WTC11 (cell line): ENCODE measurements around the gene FREM2. TPM values are rescaled to one million over a fixed set of nuclear protein-coding genes. Genes with fewer than 3 reads are reported as not detected.
A peak's percentile ranks its signal among the peaks of the same experiment; 100 is the strongest.

ENCODE experiments used
- ATAC-seq: fragments of 200-7000 bp; cut with Tn5 transposase; 2 replicates; pipeline ENCODE4 v1.10.0; 2021; ENCODE audit warnings: mild to moderate bottlenecking, moderate library complexity
- CTCF ChIA-PET: fragments of 300-600 bp; sonication (Branson Sonifier 250); formaldehyde crosslinking; loops from one replicate; lab custom pipeline; 2021; ENCODE audit warnings: antibody characterized with exemption; lab: Charles Lee
- POLR2A ChIA-PET: fragments of 350-600 bp; sonication (Branson Sonifier 250); formaldehyde crosslinking; loops from one replicate; lab custom pipeline; 2021; ENCODE audit warnings: antibody characterized with exemption; lab: Charles Lee
- DNase-seq: peaks from one replicate; pipeline ENCODE4 v3.0.0; 2021; ENCODE audit warnings: low spot score
- H3K27ac Mint-ChIP-seq: 2 replicates; pipeline ENCODE4 v1.8.0; 2021; ENCODE audit warnings: mixed read lengths
- H3K27me3 Mint-ChIP-seq: 2 replicates; pipeline ENCODE4 v1.8.0; 2021; ENCODE audit warnings: low read depth, mild to moderate bottlenecking, moderate library complexity, mixed read lengths
- H3K36me3 Mint-ChIP-seq: 2 replicates; pipeline ENCODE4 v1.8.0; 2021; ENCODE audit warnings: mixed read lengths
- H3K4me1 Mint-ChIP-seq: 2 replicates; pipeline ENCODE4 v1.8.0; 2022; ENCODE audit warnings: mixed read lengths
- H3K4me3 Mint-ChIP-seq: 2 replicates; pipeline ENCODE4 v1.8.0; 2021; ENCODE audit warnings: mild to moderate bottlenecking, moderate library complexity, mixed read lengths
- H3K9me3 Mint-ChIP-seq: 2 replicates; pipeline ENCODE4 v1.8.0; 2021; ENCODE audit warnings: mixed read lengths
- CREB1 ChIP-seq: sonication (generic); formaldehyde crosslinking; IDR thresholded peaks from 2 replicates; pipeline ENCODE4 v1.8.0; 2023; ENCODE audit warnings: mild to moderate bottlenecking, missing genetic modification reagents
- ELF4 ChIP-seq: sonication (generic); formaldehyde crosslinking; IDR thresholded peaks from 2 replicates; pipeline ENCODE4 v1.8.1; 2022; ENCODE audit warnings: low read depth, mild to moderate bottlenecking, moderate library complexity, missing genetic modification reagents
- ETV6 ChIP-seq: sonication (generic); formaldehyde crosslinking; IDR thresholded peaks from 2 replicates; pipeline ENCODE4 v1.8.1; 2022; ENCODE audit warnings: mild to moderate bottlenecking, missing genetic modification reagents
- FOXP1 ChIP-seq: sonication (generic); formaldehyde crosslinking; IDR thresholded peaks from 2 replicates; pipeline ENCODE4 v1.8.0; 2022; ENCODE audit warnings: missing genetic modification reagents, mild to moderate bottlenecking, moderate library complexity, borderline replicate concordance
- GRHL2 ChIP-seq: fragments of 250-450 bp; sonication (Bioruptor Pico); IDR thresholded peaks from 2 replicates; pipeline ENCODE4 v1.8.0; 2022; ENCODE audit warnings: mild to moderate bottlenecking, moderate library complexity; ENCODE audit not compliant: insufficient replicate concordance, severe bottlenecking
- JUN ChIP-seq: sonication (generic); formaldehyde crosslinking; IDR thresholded peaks from 2 replicates; pipeline ENCODE4 v1.8.0; 2023; ENCODE audit warnings: mild to moderate bottlenecking, missing genetic modification reagents
- KAT7 ChIP-seq: sonication (generic); formaldehyde crosslinking; IDR thresholded peaks from 2 replicates; pipeline ENCODE4 v1.8.1; 2023; ENCODE audit warnings: missing genetic modification reagents, mild to moderate bottlenecking, borderline replicate concordance
- MXD4 ChIP-seq: fragments of 250-450 bp; sonication (Bioruptor Pico); IDR thresholded peaks from 2 replicates; pipeline ENCODE4 v1.8.0; 2021; ENCODE audit warnings: mild to moderate bottlenecking, moderate library complexity, borderline replicate concordance
- MYBL2 ChIP-seq: sonication (generic); formaldehyde crosslinking; IDR thresholded peaks from 2 replicates; pipeline ENCODE4 v1.8.1; 2023; ENCODE audit warnings: mild to moderate bottlenecking, moderate library complexity, missing genetic modification reagents
- OVOL2 ChIP-seq: fragments of 250-450 bp; sonication (Bioruptor Pico); IDR thresholded peaks from 2 replicates; pipeline ENCODE4 v1.9.0; 2021; ENCODE audit warnings: mild to moderate bottlenecking, borderline replicate concordance
- RELA ChIP-seq: sonication (generic); formaldehyde crosslinking; IDR thresholded peaks from 2 replicates; pipeline ENCODE4 v1.8.1; 2022; ENCODE audit warnings: missing genetic modification reagents, mild to moderate bottlenecking, borderline replicate concordance
- SOX15 ChIP-seq: fragments of 250-450 bp; sonication (Bioruptor Pico); IDR thresholded peaks from 2 replicates; pipeline ENCODE4 v1.9.0; 2021; ENCODE audit warnings: mild to moderate bottlenecking
- ZNF219 ChIP-seq: sonication (generic); formaldehyde crosslinking; IDR thresholded peaks from 2 replicates; pipeline ENCODE4 v1.8.0; 2023; ENCODE audit warnings: missing genetic modification reagents, mild to moderate bottlenecking, borderline replicate concordance
- ZNF232 ChIP-seq: sonication (generic); formaldehyde crosslinking; IDR thresholded peaks from 2 replicates; pipeline ENCODE4 v1.8.0; 2022; ENCODE audit warnings: mild to moderate bottlenecking, missing genetic modification reagents
- ZNF317 ChIP-seq: sonication (generic); formaldehyde crosslinking; IDR thresholded peaks from 2 replicates; pipeline ENCODE4 v1.8.1; 2023; ENCODE audit warnings: low read depth, mild to moderate bottlenecking, moderate library complexity, missing genetic modification reagents, borderline replicate concordance
- ZNF416 ChIP-seq: fragments of 250-450 bp; sonication (Bioruptor Pico); IDR thresholded peaks from 2 replicates; pipeline ENCODE4 v1.9.0; 2021; ENCODE audit warnings: mild to moderate bottlenecking, inconsistent platforms
- ZNF671 ChIP-seq: fragments of 250-450 bp; sonication (Bioruptor Pico); IDR thresholded peaks from 2 replicates; pipeline ENCODE4 v1.8.0; 2021; ENCODE audit warnings: mild to moderate bottlenecking
- total RNA-seq: library from RNA; stranded (reverse); gene quantifications from 3 replicates; pipeline ENCODE4 v1.2.3, GENCODE V29; 2021
- TF ChIP-seq, protein P1 (sequence below): fragments of 200-600 bp; IDR thresholded peaks from 2 replicates; pipeline ENCODE4 v1.8.0; 2022; ENCODE audit warnings: antibody characterized with exemption
- TF ChIP-seq, protein P2 (sequence below): sonication (generic); formaldehyde crosslinking; IDR thresholded peaks from 2 replicates; pipeline ENCODE4 v1.8.0; 2023; ENCODE audit warnings: missing genetic modification reagents
- TF ChIP-seq, protein P3 (sequence below): sonication (generic); formaldehyde crosslinking; IDR thresholded peaks from 2 replicates; pipeline ENCODE4 v1.8.0; 2022; ENCODE audit warnings: missing genetic modification reagents

The FREM2 gene
- total RNA-seq, 1 experiment from 2014 or later: 23.7 TPM

DNA sequence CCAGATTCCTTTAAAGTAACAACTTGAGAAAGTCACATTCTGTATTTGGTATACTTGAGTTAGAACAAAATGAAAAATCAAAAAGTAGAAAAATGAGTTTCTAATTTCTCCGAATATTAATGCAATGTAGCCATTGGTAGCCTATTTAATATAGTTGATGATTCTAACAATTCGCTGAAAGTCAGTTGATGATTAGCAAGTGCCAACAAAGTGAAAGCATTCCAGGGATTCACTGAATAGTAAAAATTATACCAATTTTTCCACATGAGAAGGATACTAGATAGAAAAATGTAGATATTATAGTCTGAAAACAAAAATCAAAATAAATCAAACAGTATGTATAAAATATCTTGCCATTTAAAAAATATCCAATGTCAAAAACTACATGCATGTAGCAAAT is 117.2 kb downstream of the FREM2 start:
- no peak for TF ChIP-seq ZNF232 (CRISPR knock-in tag)
- TF ChIP-seq MYBL2 (CRISPR knock-in tag): no peak
- TF ChIP-seq CREB1 (CRISPR knock-in tag): no peak
- TF ChIP-seq ETV6 (CRISPR knock-in tag): no peak
- no peak for TF ChIP-seq ZNF671 (CRISPR knock-in tag)
- TF ChIP-seq MXD4 (CRISPR knock-in tag): no peak
- TF ChIP-seq RELA (CRISPR knock-in tag): no peak
- no peak for TF ChIP-seq FOXP1 (CRISPR knock-in tag)
- no peak for TF ChIP-seq GRHL2 (CRISPR knock-in tag)
- TF ChIP-seq SOX15 (CRISPR knock-in tag): no peak
- TF ChIP-seq ZNF416 (CRISPR knock-in tag): no peak
- TF ChIP-seq, protein P1, sequence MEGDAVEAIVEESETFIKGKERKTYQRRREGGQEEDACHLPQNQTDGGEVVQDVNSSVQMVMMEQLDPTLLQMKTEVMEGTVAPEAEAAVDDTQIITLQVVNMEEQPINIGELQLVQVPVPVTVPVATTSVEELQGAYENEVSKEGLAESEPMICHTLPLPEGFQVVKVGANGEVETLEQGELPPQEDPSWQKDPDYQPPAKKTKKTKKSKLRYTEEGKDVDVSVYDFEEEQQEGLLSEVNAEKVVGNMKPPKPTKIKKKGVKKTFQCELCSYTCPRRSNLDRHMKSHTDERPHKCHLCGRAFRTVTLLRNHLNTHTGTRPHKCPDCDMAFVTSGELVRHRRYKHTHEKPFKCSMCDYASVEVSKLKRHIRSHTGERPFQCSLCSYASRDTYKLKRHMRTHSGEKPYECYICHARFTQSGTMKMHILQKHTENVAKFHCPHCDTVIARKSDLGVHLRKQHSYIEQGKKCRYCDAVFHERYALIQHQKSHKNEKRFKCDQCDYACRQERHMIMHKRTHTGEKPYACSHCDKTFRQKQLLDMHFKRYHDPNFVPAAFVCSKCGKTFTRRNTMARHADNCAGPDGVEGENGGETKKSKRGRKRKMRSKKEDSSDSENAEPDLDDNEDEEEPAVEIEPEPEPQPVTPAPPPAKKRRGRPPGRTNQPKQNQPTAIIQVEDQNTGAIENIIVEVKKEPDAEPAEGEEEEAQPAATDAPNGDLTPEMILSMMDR: no peak
- TF ChIP-seq, protein P2, sequence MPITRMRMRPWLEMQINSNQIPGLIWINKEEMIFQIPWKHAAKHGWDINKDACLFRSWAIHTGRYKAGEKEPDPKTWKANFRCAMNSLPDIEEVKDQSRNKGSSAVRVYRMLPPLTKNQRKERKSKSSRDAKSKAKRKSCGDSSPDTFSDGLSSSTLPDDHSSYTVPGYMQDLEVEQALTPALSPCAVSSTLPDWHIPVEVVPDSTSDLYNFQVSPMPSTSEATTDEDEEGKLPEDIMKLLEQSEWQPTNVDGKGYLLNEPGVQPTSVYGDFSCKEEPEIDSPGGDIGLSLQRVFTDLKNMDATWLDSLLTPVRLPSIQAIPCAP (CRISPR knock-in tag): no peak
- TF ChIP-seq, protein P3, sequence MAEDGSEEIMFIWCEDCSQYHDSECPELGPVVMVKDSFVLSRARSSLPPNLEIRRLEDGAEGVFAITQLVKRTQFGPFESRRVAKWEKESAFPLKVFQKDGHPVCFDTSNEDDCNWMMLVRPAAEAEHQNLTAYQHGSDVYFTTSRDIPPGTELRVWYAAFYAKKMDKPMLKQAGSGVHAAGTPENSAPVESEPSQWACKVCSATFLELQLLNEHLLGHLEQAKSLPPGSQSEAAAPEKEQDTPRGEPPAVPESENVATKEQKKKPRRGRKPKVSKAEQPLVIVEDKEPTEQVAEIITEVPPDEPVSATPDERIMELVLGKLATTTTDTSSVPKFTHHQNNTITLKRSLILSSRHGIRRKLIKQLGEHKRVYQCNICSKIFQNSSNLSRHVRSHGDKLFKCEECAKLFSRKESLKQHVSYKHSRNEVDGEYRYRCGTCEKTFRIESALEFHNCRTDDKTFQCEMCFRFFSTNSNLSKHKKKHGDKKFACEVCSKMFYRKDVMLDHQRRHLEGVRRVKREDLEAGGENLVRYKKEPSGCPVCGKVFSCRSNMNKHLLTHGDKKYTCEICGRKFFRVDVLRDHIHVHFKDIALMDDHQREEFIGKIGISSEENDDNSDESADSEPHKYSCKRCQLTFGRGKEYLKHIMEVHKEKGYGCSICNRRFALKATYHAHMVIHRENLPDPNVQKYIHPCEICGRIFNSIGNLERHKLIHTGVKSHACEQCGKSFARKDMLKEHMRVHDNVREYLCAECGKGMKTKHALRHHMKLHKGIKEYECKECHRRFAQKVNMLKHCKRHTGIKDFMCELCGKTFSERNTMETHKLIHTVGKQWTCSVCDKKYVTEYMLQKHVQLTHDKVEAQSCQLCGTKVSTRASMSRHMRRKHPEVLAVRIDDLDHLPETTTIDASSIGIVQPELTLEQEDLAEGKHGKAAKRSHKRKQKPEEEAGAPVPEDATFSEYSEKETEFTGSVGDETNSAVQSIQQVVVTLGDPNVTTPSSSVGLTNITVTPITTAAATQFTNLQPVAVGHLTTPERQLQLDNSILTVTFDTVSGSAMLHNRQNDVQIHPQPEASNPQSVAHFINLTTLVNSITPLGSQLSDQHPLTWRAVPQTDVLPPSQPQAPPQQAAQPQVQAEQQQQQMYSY (CRISPR knock-in tag): no peak
- H3K36me3 Mint-ChIP-seq: peaks cover 22% of the 10 kb centered on the region
- peaks cover 23% of the 10 kb centered on the region for H3K9me3 Mint-ChIP-seq
- H3K27me3 Mint-ChIP-seq: no peaks in the 10 kb centered on the region
- CTCF ChIA-PET: interaction anchor here (0.9 to 1.5 kb wide), 2 partner anchors 68 to 118 kb away, joined by 3 read pairs; no protein-coding TSS in a partner anchor
- peaks cover 41% of the 10 kb centered on the region for H3K4me1 Mint-ChIP-seq
- ATAC-seq: no peak
- peak overlapping the region; percentile 28 for H3K4me3 Mint-ChIP-seq
- H3K27ac Mint-ChIP-seq: peak overlapping the region; percentile 88
- DNase-seq: no peak
- POLR2A ChIA-PET: no interaction called here

DNA sequence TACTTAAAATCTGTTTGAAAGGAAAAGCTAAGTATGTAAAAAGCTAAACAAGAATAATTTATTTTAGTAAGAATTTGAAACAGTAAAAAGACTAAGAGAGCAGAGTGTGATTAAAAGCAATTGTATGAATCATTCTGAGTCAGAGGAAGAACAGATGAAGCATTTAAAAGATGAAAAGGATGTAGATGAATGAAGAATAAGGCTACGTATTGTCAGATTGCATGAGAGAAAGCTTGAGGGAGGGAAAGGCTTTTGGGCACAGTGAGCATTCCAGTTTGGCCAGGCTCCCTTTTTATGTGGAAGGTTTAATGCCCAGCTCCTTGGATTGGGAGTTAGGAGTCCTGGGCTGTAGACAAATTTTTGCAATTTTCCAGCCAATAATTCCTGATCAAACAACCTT is 117.7 kb downstream of the FREM2 start:
- H3K9me3 Mint-ChIP-seq: peaks cover 28% of the 10 kb centered on the region
- DNase-seq: no peak
- CTCF ChIA-PET: interaction anchor here (1.5 kb wide), 1 partner anchor 68 kb away, joined by 3 read pairs; no protein-coding TSS in a partner anchor
- POLR2A ChIA-PET: no interaction called here
- peaks cover 27% of the 10 kb centered on the region for H3K36me3 Mint-ChIP-seq
- ATAC-seq: no peak
- H3K4me3 Mint-ChIP-seq: no peak overlapping the region
- no peak for TF ChIP-seq ZNF219 (CRISPR knock-in tag)
- no peak for TF ChIP-seq ZNF416 (CRISPR knock-in tag)
- TF ChIP-seq KAT7 (CRISPR knock-in tag): no peak
- no peak for TF ChIP-seq ZNF317 (CRISPR knock-in tag)
- no peak for TF ChIP-seq OVOL2 (CRISPR knock-in tag)
- TF ChIP-seq ELF4 (CRISPR knock-in tag): no peak
- TF ChIP-seq ZNF671 (CRISPR knock-in tag): no peak
- no peak for TF ChIP-seq JUN (CRISPR knock-in tag)
- no peak overlapping the region; the same call in 1 of the 2 replicates for H3K27ac Mint-ChIP-seq
- H3K27me3 Mint-ChIP-seq: no peaks in the 10 kb centered on the region
- peaks cover 41% of the 10 kb centered on the region for H3K4me1 Mint-ChIP-seq
